Fibroblast of upper back skin (primary cell): ENCODE measurements around the gene UBR4.
A peak's percentile ranks its signal among the peaks of the same experiment; 100 is the strongest.
"Not testable (repeated sequence)": the region's sequence is repeated elsewhere in the genome, so short reads cannot be mapped to it uniquely, and the experiment has no call there.

Source experiments
- DNase-seq: peaks from one replicate; pipeline ENCODE4 v3.0.0-alpha.2; 2013

Gene UBR4

DNA sequence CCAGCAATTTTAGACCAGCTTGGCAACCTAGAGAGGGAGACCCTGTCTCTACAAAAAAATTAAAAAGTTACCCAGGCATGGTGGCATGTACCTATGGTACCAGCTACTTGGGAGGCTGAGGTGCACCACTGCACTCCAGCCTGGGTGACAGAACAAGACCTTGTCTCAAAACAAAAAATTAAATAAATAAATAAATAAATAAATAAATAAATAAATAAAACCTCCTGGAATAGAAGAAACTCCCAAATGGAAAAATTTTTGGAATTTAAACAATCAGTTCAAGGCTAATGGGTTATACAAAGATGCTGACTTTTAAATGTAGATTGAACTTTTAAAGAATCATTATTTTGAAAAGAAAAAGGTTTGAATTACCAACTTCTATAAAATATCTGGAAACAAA, 22.2 kb downstream of the UBR4 start:
- no peak for DNase-seq

- no peak for DNase-seq
These were observed 24.1 kb downstream of the UBR4 start for GRCh38 chr1:19186001-19186400.

GRCh38 chr1:19182223-19182622, 27.8 kb downstream of the UBR4 start:
- no peak for DNase-seq

- DNase-seq, result not testable (repeated sequence)
These were observed 29.8 kb downstream of the UBR4 start for GRCh38 chr1:19180265-19180657.

DNA sequence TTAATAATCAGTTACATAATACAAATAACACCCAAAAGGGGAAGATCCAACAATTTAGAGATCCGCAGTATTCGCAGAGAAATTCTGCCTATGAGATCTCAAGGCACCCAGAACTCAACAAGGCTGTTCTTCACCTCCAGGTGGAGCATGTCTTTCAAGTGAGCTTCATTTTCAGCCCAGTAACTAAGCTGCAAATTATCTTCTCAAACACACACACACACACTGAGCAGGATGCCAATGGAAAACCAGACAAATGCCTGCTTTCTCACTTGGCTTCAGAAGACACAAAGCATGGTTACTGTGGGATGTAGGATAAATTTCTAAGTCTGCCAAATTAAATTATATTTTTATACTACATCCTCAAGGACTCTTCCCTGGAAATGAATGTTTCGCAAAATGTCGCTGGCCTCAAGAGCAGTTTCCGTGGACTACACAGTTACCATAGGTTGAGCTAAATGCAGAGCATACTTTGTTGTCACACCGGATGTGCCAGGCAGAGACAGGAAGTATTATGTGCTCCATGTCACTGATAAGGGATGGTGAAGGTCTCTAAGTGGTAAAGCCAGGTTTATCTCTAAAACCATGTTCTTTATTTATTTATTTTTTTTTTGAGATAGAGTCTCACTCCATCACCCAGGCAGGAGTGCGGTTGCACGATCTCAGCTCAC, 30.3 kb downstream of the UBR4 start:
- peak; percentile 11 for DNase-seq

- DNase-seq, result no peak
These were observed 31.2 kb downstream of the UBR4 start for GRCh38 chr1:19178734-19179398.

GRCh38 chr1:19177811-19178210, 32.3 kb downstream of the UBR4 start:
- DNase-seq, result no peak

DNA sequence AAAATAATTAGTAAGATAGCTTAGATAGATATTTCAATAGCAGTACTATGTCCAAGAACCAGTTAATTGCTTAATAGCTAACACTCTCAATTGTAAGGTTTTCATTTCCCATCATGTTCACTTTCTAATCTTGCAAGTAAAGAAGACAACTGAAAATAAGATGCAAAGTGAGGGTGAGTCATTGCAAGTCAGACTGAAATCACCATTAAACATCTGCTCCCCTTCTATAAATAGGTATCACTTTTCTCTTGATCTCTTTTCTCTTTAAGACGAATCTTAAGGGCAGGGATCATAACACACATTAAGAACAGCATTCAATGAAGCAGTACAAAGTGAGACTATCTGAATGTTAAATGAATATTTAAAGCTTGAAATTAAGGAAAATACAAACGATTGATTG, 40.4 kb downstream of the UBR4 start:
- DNase-seq, result peak; percentile 7

DNA sequence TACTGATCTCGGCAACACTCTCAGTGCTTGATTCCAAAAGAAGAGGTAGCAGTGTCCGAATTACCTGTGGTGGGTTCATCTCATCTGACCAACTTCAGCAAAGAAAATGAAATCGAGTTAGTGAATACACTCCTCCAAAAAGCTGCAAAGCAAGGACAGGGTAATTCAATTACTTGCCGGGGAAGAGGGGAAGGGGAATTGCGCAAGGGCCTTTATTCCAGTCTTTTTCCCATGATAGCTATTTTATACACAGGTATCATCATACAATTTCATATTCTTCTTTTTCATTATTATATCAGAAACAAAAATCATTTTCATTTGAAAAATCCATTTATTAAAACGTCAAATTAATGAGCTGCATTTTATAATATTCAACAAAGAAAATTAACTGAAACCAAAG, 42.9 kb downstream of the UBR4 start:
- DNase-seq, result no peak

DNA sequence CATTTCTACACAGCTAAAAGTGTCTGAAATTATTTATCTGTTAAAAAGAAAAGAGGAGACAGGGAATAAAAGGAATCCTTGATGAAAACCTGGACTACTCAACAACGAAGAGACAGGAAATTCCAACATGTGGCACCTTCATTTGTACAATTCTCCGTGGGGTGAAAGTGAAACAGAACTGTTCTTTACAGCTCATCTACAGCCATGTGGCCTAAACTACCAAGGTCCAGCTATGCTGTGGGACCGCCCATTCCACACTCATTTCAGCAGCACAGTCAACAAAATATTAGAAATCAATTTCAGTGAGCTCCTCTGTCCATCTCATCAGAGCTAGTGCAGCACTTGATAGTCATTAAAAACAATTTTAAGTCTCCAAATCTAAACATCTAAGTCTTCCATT, 44.0 kb downstream of the UBR4 start:
- DNase-seq, result no peak

GRCh38 chr1:19165501-19165900, 44.6 kb downstream of the UBR4 start:
- peak; percentile 29 for DNase-seq

GRCh38 chr1:19164274-19165015, 45.6 kb downstream of the UBR4 start:
- no peak for DNase-seq

GRCh38 chr1:19163261-19163660, 46.8 kb downstream of the UBR4 start:
- peak; percentile 75 for DNase-seq

GRCh38 chr1:19160831-19161230, 49.2 kb downstream of the UBR4 start:
- DNase-seq, result no peak

GRCh38 chr1:19157653-19158052, 52.4 kb downstream of the UBR4 start:
- no peak for DNase-seq

GRCh38 chr1:19156676-19157075, 53.4 kb downstream of the UBR4 start:
- peak; percentile 3 for DNase-seq

GRCh38 chr1:19154876-19155275, 55.2 kb downstream of the UBR4 start:
- DNase-seq, result no peak

DNA sequence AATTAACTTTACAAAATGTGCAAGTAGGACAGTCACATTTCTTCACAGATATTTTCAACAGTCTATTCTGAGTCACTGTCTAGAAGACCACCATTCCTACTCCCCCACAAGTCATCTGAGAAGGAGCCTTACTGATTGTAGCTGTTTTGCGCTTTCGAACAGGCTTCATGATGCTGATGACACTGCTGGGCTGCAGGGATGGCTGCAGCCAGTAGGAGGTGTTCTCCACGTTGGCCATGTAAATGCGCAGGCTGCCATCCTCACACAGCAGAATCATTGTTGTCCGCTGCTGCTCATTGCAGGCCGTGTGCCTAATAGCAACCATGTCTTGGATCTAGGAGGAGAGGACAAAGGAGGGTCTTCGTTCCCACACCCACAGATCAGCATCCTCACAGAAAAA, 56.9 kb downstream of the UBR4 start:
- DNase-seq, result no peak

GRCh38 chr1:19151537-19151936, 58.5 kb downstream of the UBR4 start:
- no peak for DNase-seq

GRCh38 chr1:19149736-19150135, 60.3 kb downstream of the UBR4 start:
- DNase-seq, result no peak

GRCh38 chr1:19140465-19140864, 69.6 kb downstream of the UBR4 start:
- no peak for DNase-seq

DNA sequence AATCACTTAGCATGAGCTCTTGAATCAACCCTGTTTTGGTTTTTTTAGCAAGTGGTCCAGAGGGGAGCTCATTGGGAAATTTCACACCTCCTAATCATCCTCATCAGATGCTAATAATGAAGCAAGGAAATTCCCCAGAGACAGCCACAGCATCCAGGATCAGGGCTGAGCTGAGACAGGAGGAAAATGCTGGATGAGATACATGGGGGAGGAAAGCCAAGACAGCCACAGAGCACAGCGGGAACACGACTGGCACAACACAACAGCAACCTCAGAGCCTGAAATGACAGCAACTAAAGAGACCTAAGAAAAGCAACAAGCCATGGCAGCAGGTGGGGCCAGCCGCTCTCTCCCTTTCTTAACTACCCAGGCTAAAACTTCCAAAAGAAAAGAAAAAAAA, 70.4 kb downstream of the UBR4 start:
- DNase-seq, result no peak

- DNase-seq, result no peak
These were observed 71.0 kb downstream of the UBR4 start for GRCh38 chr1:19138958-19139581.

GRCh38 chr1:19138331-19138730, 71.7 kb downstream of the UBR4 start:
- DNase-seq, result no peak
